ENCODE data around the gene PRPH.

Gene PRPH

DNA sequence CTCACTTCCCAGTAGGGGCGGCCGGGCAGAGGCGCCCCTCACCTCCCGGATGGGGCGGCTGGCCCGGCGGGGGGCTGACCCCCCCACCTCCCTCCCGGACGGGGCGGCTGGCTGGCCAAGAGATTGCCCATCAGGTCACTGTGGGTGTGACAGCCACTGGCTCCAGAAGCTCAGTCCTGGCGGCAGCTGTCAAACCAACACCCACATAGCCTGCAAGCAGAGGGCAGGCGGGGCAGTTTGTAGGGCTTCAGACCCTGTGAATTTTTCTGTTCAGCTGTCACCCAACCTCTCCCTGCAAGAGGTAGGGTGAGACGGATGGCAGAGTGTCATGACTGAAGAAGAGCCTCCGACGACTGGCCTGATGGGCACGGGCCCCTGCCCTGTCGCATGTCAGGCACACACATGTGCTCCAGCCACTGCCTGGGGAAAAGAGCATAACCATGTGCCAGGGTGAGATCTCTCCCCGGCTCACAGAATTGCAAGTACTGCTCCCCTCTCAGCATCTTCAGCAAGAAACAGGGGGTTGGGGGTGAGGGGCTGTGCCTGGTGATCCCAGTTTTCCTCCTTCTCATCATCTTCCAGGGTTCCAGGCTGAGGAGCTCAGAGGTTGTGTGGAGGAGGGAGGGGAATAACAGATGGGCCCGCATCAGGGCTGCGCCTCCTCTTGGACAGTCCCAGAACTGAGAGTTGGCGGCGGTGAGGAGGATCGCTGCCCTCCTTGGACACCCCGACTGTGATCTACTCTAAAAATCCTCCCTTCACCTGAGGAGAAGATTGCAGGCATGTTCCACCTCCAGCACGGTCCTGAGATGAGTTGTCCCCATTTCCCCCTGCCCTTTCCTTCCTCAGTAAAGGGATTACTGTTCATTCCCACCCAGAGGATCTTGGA is 11.2 kb upstream of the PRPH start:
- intact Hi-C loops (cut with DNase I; ENCODE audit: low total_unique reads), result no loop called here

DNA sequence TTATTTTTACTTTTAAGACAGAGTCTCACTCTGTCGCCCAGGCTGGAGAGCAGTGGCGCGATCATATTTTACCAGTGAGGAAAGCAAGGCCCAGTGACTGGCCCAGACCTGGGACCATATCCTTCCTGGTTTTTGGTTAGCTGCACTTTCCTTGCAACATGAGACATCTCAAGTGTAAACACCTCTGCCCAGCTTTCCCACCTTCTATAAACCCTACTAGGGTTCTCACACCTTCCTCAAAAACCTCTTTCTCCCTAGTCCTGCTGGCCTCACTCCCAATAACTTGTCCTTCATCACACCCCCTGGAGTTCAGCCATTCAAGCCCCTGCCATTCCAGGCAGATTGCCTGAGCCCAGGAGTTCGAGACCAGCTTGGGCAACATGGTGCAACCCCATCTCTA is 10.3 kb upstream of the PRPH start:
- TF ChIP-seq, protein P1, sequence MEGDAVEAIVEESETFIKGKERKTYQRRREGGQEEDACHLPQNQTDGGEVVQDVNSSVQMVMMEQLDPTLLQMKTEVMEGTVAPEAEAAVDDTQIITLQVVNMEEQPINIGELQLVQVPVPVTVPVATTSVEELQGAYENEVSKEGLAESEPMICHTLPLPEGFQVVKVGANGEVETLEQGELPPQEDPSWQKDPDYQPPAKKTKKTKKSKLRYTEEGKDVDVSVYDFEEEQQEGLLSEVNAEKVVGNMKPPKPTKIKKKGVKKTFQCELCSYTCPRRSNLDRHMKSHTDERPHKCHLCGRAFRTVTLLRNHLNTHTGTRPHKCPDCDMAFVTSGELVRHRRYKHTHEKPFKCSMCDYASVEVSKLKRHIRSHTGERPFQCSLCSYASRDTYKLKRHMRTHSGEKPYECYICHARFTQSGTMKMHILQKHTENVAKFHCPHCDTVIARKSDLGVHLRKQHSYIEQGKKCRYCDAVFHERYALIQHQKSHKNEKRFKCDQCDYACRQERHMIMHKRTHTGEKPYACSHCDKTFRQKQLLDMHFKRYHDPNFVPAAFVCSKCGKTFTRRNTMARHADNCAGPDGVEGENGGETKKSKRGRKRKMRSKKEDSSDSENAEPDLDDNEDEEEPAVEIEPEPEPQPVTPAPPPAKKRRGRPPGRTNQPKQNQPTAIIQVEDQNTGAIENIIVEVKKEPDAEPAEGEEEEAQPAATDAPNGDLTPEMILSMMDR (IDR thresholded peaks at IDR 0.05), result no peak
- no peak overlapping the region for H3K27ac ChIP-seq
- no peak overlapping the region for H3K4me3 ChIP-seq
- no peaks in the 10 kb centered on the region for H3K27me3 ChIP-seq
- H3K36me3 ChIP-seq, result no peaks in the 10 kb centered on the region
- intact Hi-C loops (cut with DNase I; ENCODE audit: low total_unique reads), result no loop called here
- no peaks in the 10 kb centered on the region for H3K4me1 ChIP-seq
- H3K9me3 ChIP-seq, result no peaks in the 10 kb centered on the region
- DNase-seq, result peak in 1 of 2 donors; percentile 39

More for the DNA sequence above, 11.2 kb upstream of the PRPH start:
- H3K27me3 ChIP-seq, result no peaks in the 10 kb centered on the region
- no peak overlapping the region for H3K27ac ChIP-seq
- H3K4me3 ChIP-seq, result no peak overlapping the region
- H3K36me3 ChIP-seq, result no peaks in the 10 kb centered on the region
- H3K9me3 ChIP-seq, result no peaks in the 10 kb centered on the region
- peak in 1 of 2 donors; percentile 52 for DNase-seq
- TF ChIP-seq, protein P1 (IDR thresholded peaks at IDR 0.05), result no peak
- no peaks in the 10 kb centered on the region for H3K4me1 ChIP-seq

DNA sequence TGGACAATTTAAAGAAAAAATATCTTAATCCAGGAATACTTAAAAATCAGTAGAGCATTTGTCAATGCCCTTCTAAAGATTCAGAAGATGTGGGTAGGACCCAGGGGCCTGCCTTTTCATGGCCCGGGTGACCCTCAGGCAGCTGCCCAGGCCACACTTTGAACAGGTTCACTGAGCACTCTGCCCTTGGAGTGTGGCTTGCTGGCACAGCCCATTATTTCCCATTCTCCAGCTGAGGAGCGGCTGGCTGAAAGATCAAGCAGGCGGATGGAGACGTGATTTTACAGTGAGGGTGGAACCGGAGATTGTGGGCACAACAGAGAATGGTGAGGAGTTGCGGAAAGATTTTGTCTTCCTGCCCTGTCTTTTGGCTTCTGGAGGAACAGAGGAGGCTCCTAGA is 7.1 kb upstream of the PRPH start:
- H3K9me3 ChIP-seq, result no peaks in the 10 kb centered on the region
- DNase-seq, result peak in 1 of 2 donors; percentile 41
- TF ChIP-seq, protein P1 (IDR thresholded peaks at IDR 0.05), result no peak
- no peaks in the 10 kb centered on the region for H3K36me3 ChIP-seq
- H3K4me3 ChIP-seq, result no peak overlapping the region
- peaks cover 0 to 5% (median 4%) of the 10 kb centered on the region in 4 donors for H3K4me1 ChIP-seq
- no peak overlapping the region for H3K27ac ChIP-seq
- intact Hi-C loops (cut with DNase I; ENCODE audit: low total_unique reads), result no loop called here
- H3K27me3 ChIP-seq, result no peaks in the 10 kb centered on the region

DNA sequence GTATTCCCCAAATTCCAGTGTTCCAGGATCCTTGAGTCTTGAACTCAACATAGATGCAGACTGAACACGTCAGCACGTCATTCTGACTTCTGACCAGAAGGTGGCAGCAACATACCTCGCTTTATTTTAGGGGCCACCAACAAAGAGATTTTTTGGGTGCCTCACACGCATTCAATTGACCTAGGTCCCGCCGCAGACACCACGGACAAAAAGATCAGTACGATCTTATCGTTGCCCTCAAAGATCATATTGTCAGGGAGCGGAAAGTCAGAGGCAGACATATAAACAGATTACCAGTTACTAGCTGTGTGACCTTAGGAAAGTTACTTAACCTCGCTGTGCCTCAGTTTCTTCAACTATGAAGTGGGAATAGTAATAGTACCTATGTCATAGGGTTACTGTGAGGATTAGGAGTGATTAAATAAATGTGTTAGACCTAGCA is 6.5 kb upstream of the PRPH start:
- no peaks in the 10 kb centered on the region for H3K27me3 ChIP-seq
- DNase-seq, result peak; percentile 50 to 62
- H3K36me3 ChIP-seq, result no peaks in the 10 kb centered on the region
- intact Hi-C loops (cut with DNase I; ENCODE audit: low total_unique reads), result no loop called here
- no peak overlapping the region for H3K27ac ChIP-seq
- TF ChIP-seq, protein P1 (IDR thresholded peaks at IDR 0.05), result peak; percentile 75 to 79
- no peak overlapping the region for H3K4me3 ChIP-seq
- H3K9me3 ChIP-seq, result no peaks in the 10 kb centered on the region
- H3K4me1 ChIP-seq, result peaks cover 0 to 10% (median 9%) of the 10 kb centered on the region in 4 donors

DNA sequence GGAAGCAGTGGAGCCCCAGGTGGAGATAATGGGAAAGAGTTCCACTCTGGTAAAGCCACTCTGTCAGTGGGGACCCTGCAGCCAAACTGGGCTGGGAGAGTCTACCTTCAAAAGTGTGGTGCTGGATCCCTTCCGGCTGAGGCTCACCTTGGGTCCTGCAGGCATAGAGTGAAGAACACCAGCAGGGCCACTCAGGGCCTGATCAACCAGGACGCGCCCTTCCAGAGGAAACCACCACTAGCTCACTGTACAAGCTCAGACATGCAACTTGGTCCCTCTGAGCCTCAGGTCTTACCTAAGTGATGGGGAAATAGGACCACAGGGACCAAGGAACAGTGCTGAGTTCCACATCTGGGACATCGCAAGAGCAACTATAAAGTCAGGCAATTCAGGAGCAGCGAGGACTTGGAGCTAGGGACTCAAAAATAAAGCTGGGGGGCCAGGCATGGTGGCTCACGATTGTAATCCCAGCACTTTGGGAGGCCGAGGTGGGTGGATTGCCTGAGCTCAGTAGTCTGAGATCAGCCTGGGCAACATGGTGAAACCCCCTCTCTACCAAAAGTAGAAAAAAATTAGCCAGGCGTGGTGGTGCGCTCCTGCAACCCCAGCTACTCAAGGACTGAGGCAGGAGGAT is 5.9 kb upstream of the PRPH start:
- intact Hi-C loops (cut with DNase I; ENCODE audit: low total_unique reads), result no loop called here
- no peak overlapping the region for H3K4me3 ChIP-seq
- TF ChIP-seq, protein P1 (IDR thresholded peaks at IDR 0.05), result no peak

More for the DNA sequence above, 5.9 kb upstream of the PRPH start:
- Histone ChIP-seq H3K27ac (no peak overlapping the region), H3K36me3 (no peaks in the 10 kb centered on the region), H3K9me3 (no peaks in the 10 kb centered on the region), H3K4me1 (peaks cover 0 to 14% (median 12%) of the 10 kb centered on the region in 4 donors), H3K27me3 (no peaks in the 10 kb centered on the region)
- peak in 1 of 2 donors; percentile 33 for DNase-seq
